GM18502 (cell line): Measurements from ENCODE around the gene TLX1.

Source experiments
- ATAC-seq: cut with Tn5 transposase; IDR thresholded peaks from one replicate; pipeline ENCODE4 v1.9.1; 2021; ENCODE audit warnings: mild to moderate bottlenecking; ENCODE audit not compliant: unreplicated experiment, poor library complexity

Gene TLX1

GRCh38 chr10:101111547-101111946 is 19.6 kb upstream of the TLX1 start:
- no peak for ATAC-seq

GRCh38 chr10:101112799-101113594 is 18.1 kb upstream of the TLX1 start:
- no peak for ATAC-seq

GRCh38 chr10:101113890-101114403 is 17.2 kb upstream of the TLX1 start:
- ATAC-seq, result no peak

- no peak for ATAC-seq
Measured at GRCh38 chr10:101114646-101115045, 16.5 kb upstream of the TLX1 start.

- ATAC-seq, result no peak
Measured at GRCh38 chr10:101116754-101117153, 14.3 kb upstream of the TLX1 start.

GRCh38 chr10:101118031-101118430 is 13.1 kb upstream of the TLX1 start:
- ATAC-seq, result no peak

- no peak for ATAC-seq
Measured at GRCh38 chr10:101120520-101120883, 10.6 kb upstream of the TLX1 start.

- no peak for ATAC-seq
Measured at GRCh38 chr10:101120884-101121653, 10.0 kb upstream of the TLX1 start.

- ATAC-seq, result no peak
Measured at GRCh38 chr10:101121654-101122031, 9.5 kb upstream of the TLX1 start.

- ATAC-seq, result no peak
Measured at GRCh38 chr10:101122270-101123084, 8.6 kb upstream of the TLX1 start.

GRCh38 chr10:101123085-101123814 is 7.8 kb upstream of the TLX1 start:
- no peak for ATAC-seq

GRCh38 chr10:101123815-101124617 is 7.1 kb upstream of the TLX1 start:
- ATAC-seq, result no peak

GRCh38 chr10:101124933-101125332 is 6.2 kb upstream of the TLX1 start:
- no peak for ATAC-seq

- ATAC-seq, result no peak
Measured at GRCh38 chr10:101126684-101127628, 4.1 kb upstream of the TLX1 start.

- ATAC-seq, result no peak
Measured at GRCh38 chr10:101130141-101130540, 959 bp upstream of the TLX1 start.

GRCh38 chr10:101131962-101132635 is 999 bp downstream of the TLX1 start:
- ATAC-seq, result no peak

- no peak for ATAC-seq
Measured at GRCh38 chr10:101132636-101133473, 1.8 kb downstream of the TLX1 start.
